Upper lobe of left lung (tissue), 4 donors: Measurements from ENCODE around the gene PAPOLA.

Source experiments
- EP300 ChIP-seq, 4 donors: sonication (generic); formaldehyde crosslinking; IDR thresholded peaks; one replicate each; pipeline ENCODE4 v1.5.1; 2017; ENCODE audit warnings: antibody characterized with exemption in 4 of 4, control low read depth in 2 of 4
- TF ChIP-seq, protein P1 (sequence below), 6 experiments: fragments of 450-650 bp in 4 of 6; fragments of 200-600 bp in 2 of 6; sonication (generic) in 2 of 6; IDR thresholded peaks; one replicate each; pipeline ENCODE4 v1.5.1; 2016 to 2019; ENCODE audit warnings: antibody characterized with exemption in 6 of 6

- TF ChIP-seq EP300 (IDR thresholded peaks at IDR 0.05) = no peak
- TF ChIP-seq, protein P1, sequence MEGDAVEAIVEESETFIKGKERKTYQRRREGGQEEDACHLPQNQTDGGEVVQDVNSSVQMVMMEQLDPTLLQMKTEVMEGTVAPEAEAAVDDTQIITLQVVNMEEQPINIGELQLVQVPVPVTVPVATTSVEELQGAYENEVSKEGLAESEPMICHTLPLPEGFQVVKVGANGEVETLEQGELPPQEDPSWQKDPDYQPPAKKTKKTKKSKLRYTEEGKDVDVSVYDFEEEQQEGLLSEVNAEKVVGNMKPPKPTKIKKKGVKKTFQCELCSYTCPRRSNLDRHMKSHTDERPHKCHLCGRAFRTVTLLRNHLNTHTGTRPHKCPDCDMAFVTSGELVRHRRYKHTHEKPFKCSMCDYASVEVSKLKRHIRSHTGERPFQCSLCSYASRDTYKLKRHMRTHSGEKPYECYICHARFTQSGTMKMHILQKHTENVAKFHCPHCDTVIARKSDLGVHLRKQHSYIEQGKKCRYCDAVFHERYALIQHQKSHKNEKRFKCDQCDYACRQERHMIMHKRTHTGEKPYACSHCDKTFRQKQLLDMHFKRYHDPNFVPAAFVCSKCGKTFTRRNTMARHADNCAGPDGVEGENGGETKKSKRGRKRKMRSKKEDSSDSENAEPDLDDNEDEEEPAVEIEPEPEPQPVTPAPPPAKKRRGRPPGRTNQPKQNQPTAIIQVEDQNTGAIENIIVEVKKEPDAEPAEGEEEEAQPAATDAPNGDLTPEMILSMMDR (IDR thresholded peaks at IDR 0.05) = no peak
These were observed 9.0 kb downstream of the PAPOLA start for GRCh38 chr14:96511146-96511545.
